ENCODE measurements around the gene ABHD6.
A peak's percentile ranks its signal among the peaks of the same experiment; 100 is the strongest.

GRCh38 chr3:58237941-58238681 is 519 bp downstream of the ABHD6 start:
- TF ChIP-seq CTCF (IDR thresholded peaks at IDR 0.05; ENCODE audit: poor library complexity, severe bottlenecking) (peak; percentile 14), EZH2 (IDR thresholded peaks at IDR 0.05; ENCODE audit: borderline replicate concordance, insufficient read depth, low read length, poor library complexity, severe bottlenecking) (no peak), RAD21 (conservative IDR thresholded peaks at IDR 0.05) (peak; percentile 36), POLR2AphosphoS5 (IDR thresholded peaks at IDR 0.05) (peak; percentile 22), EP300 (conservative IDR thresholded peaks at IDR 0.05; ENCODE audit: poor library complexity, severe bottlenecking) (peak; percentile 9), REST (IDR thresholded peaks at IDR 0.05; ENCODE audit: borderline replicate concordance) (no peak), SMC3 (conservative IDR thresholded peaks at IDR 0.05; ENCODE audit: poor library complexity) (peak; percentile 30)

Measured in neural cell (in vitro differentiated cells).